Heart left ventricle (tissue), 16 donors: Measurements from ENCODE around the gene TFEB. TPM values are rescaled to one million over a fixed set of nuclear protein-coding genes. Genes with fewer than 3 reads are reported as not detected.
A peak's percentile ranks its signal among the peaks of the same experiment; 100 is the strongest.

Source experiments
- ATAC-seq, 4 donors: fragments of 200-7000 bp; cut with Tn5 transposase; one replicate each; pipeline ENCODE4 v1.9.1; 2020 to 2022; ENCODE audit warnings: moderate library complexity in 4 of 4, mild to moderate bottlenecking in 3 of 4, moderate number of reproducible peaks in 1 of 4
- DNase-seq, 5 donors: peaks; one replicate each; pipeline ENCODE4 v3.0.0-alpha.2; 2020
- H3K27ac ChIP-seq, 12 donors: fragments of 200-600 bp; sonication (generic) in 4 of 12; one replicate each; pipeline versions ENCODE4 v1.5.0 to v1.8.0; 2016 to 2022; ENCODE audit warnings: mild to moderate bottlenecking in 2 of 12
- H3K27me3 ChIP-seq, 9 donors: fragments of 200-600 bp; sonication (generic) in 2 of 9; one replicate each; pipeline versions ENCODE4 v1.5.1 to v1.8.0; 2016 to 2022; ENCODE audit warnings: mild to moderate bottlenecking in 3 of 9
- H3K36me3 ChIP-seq, 9 donors: fragments of 200-600 bp; sonication (generic) in 2 of 9; one replicate each; pipeline versions ENCODE4 v1.5.0 to v1.8.0; 2018 to 2022; ENCODE audit warnings: mild to moderate bottlenecking in 2 of 9
- H3K4me1 ChIP-seq, 12 donors: fragments of 200-600 bp; sonication (generic) in 4 of 12; one replicate each; pipeline versions ENCODE4 v1.5.0 to v1.8.0; 2016 to 2022; ENCODE audit warnings: mild to moderate bottlenecking in 3 of 12
- H3K4me3 ChIP-seq, 12 donors: fragments of 200-600 bp; sonication (generic) in 4 of 12; one replicate each; pipeline versions ENCODE4 v1.5.0 to v1.8.0; 2017 to 2022; ENCODE audit warnings: mild to moderate bottlenecking in 9 of 12, moderate library complexity in 4 of 12
- H3K9me3 ChIP-seq, 12 donors: fragments of 200-600 bp; sonication (generic) in 4 of 12; one replicate each; pipeline versions ENCODE4 v1.5.0 to v1.8.0; 2016 to 2022; ENCODE audit warnings: mild to moderate bottlenecking in 1 of 12
- CTCF ChIP-seq, 12 donors: fragments of 200-600 bp; sonication (generic) in 4 of 12; IDR thresholded peaks; one replicate each; pipeline versions ENCODE4 v1.5.0 to v1.8.0; 2018 to 2022; ENCODE audit warnings: antibody characterized with exemption in 12 of 12, mild to moderate bottlenecking in 5 of 12
- POLR2A ChIP-seq, 2 donors: fragments of 450-650 bp; IDR thresholded peaks; one replicate each; pipeline ENCODE4 v1.6.1; 2017; ENCODE audit warnings: antibody characterized with exemption in 2 of 2, mild to moderate bottlenecking in 2 of 2, moderate library complexity in 2 of 2
- WGBS, 4 donors: extraction: QIAGEN DNeasy Blood & Tissue Kit in 2 of 4; methylation state at CpG; one replicate each; pipeline versions ENCODE4 v1.1.5 to v1.1.7; 2013 to 2018; 5-methylcytosine and 5-hydroxymethylcytosine counted together
- intact Hi-C, 10 donors: fragments of 100-400 bp; cut with DNase I; formaldehyde crosslinking; loops; one replicate each; pipeline versions ENCODE4 v1.11.1 to v1.14.2; 2022
- polyA plus RNA-seq, 2 donors: library from polyadenylated mRNA; stranded (reverse); fragments of 200-250 nt; gene quantifications; one replicate each; pipeline ENCODE4 v1.2.3, GENCODE V29; 2013
- total RNA-seq, 9 donors: library from RNA; depleted of rRNA in 2 of 9; stranded (reverse); fragments of >200 nt in 2 of 9; fragmentation: NEBNext Ultra II Directional in 3 of 9; extraction: Animal tissue kit (Norgen Biotek cat#: 25700) in 3 of 9; gene quantifications; one replicate each; pipeline versions ENCODE4 v1.1.0 to v1.2.4, GENCODE V29; 2016 to 2023
- donor health status: ischemic (EF 13 %, LVEDD 7.1; RV severe dilation, severe dysfunction).
- donor health status: healthy with polysubstance abuse.
- donor health status: DM: no; HTN: yes; CAD: no.
- donor health status: DM: no; HTN: no; CAD: no.
- donor health status: ischemic (EF 25% LVEDD 6.9; RV normal size, moderate dysfunction).
- donor health status: ischemic (EF 25% LVEDD 5.7; RV mildly dilated, moderate dysfunction).
- donor health status: healthy.
- donor health status: DM: yes; HTN: yes; CAD: no.
- donor health status: ischemic (EF 35%, LVEDD 5.7; RV mildly dilated, moderate dysfunction).
- donor health status: nonischemic (EF 11% LVEDD 7.7; RV severe dilation, severe dysfunction).
- donor health status: DM: yes; HTN: yes; CAD: no.
- donor health status: PGD.
- donor health status: ischemic (EF 29% LVEDD 5.4; RV normal size, mild dysfunction).
- donor health status: nonischemic (EF 23%, LVEDD 6.1; RV moderate dilation, normal function).

The TFEB gene
- total and polyA plus RNA-seq, 11 donors: 26.2 to 47.2 (median 40.4) TPM

- Histone ChIP-seq H3K27me3 (no peaks in the 10 kb centered on the region), H3K9me3 (no peaks in the 10 kb centered on the region), H3K4me1 (peaks cover 34 to 98% (median 84%) of the 10 kb centered on the region in 12 donors), H3K4me3 (no peak overlapping the region), H3K36me3 (peaks cover 0 to 3% (median 0%) of the 10 kb centered on the region in 9 donors), H3K27ac (peak overlapping the region; percentile 17 to 75 (median 42))
- DNase-seq (peak in 2 of 5 donors; percentile 36 to 49), ATAC-seq (peak in 3 of 4 donors; percentile 26 to 77 (median 48))
- TF ChIP-seq POLR2A (IDR thresholded peaks at IDR 0.05) (no peak), CTCF (IDR thresholded peaks at IDR 0.05) (no peak)
- intact Hi-C loops: no loop called here
- 60 to 71% (median 66%) methylated on average over 14 to 19 of the region's 19 CpGs for WGBS, 4 donors
Measured at GRCh38 chr6:41728073-41728936, 7.1 kb downstream of the TFEB start.

GRCh38 chr6:41727705-41728072 is 7.7 kb downstream of the TFEB start:
- no peaks in the 10 kb centered on the region for H3K9me3 ChIP-seq
- peaks cover 30 to 98% (median 83%) of the 10 kb centered on the region in 12 donors for H3K4me1 ChIP-seq
- H3K36me3 ChIP-seq: peaks cover 0 to 3% (median 0%) of the 10 kb centered on the region in 9 donors
- no peak for ATAC-seq
- intact Hi-C loops: no loop called here
- WGBS, 4 donors: 63 to 88% (median 84%) methylated on average over 2 to 3 of the region's 3 CpGs
- no peak for TF ChIP-seq POLR2A (IDR thresholded peaks at IDR 0.05)
- no peak for TF ChIP-seq CTCF (IDR thresholded peaks at IDR 0.05)
- peak overlapping the region; percentile 13 to 74 (median 34) for H3K27ac ChIP-seq
- no peaks in the 10 kb centered on the region for H3K27me3 ChIP-seq
- peak in 1 of 5 donors; percentile 46 for DNase-seq
- no peak overlapping the region for H3K4me3 ChIP-seq

- intact Hi-C loops: no loop called here
- Histone ChIP-seq H3K36me3 (peaks cover 0 to under 1% (median 0%) of the 10 kb centered on the region in 9 donors), H3K9me3 (no peaks in the 10 kb centered on the region), H3K4me1 (peaks cover 30 to 100% (median 82%) of the 10 kb centered on the region in 12 donors), H3K27ac (peak overlapping the region in 1 of 12 donors; percentile 74), H3K27me3 (no peaks in the 10 kb centered on the region), H3K4me3 (no peak overlapping the region)
- 48 to 59% (median 57%) methylated on average over 7 of the region's 7 CpGs for WGBS, 4 donors
- DNase-seq: peak in 1 of 5 donors; percentile 40
- TF ChIP-seq POLR2A (IDR thresholded peaks at IDR 0.05) (no peak), CTCF (IDR thresholded peaks at IDR 0.05) (no peak)
- no peak for ATAC-seq
Measured at GRCh38 chr6:41726876-41727275, 8.5 kb downstream of the TFEB start.
